Natural killer cell treated with Interleukin-12 subunit alpha and Interleukin-12 subunit beta and Interleukin-15 and Interleukin-18, amount 100 ng/mL, for 72 hours (primary cell): ENCODE data around the gene SH2D7. TPM values are rescaled to one million over a fixed set of nuclear protein-coding genes. Genes with fewer than 3 reads are reported as not detected.
A peak's percentile ranks its signal among the peaks of the same experiment; 100 is the strongest.

Experiments used
- ATAC-seq, 2 donors: fragments of 150-1000 bp; cut with Tn5 transposase in 1 of 2; sonication (Bioruptor Pico), chemical (Tn5 transposase) in 1 of 2; 2 replicates each; pipeline ENCODE4 v1.10.0; 2021
- DNase-seq: peaks from one replicate; pipeline ENCODE4 v3.0.0; 2022; ENCODE audit warnings: low spot score
- H3K27ac Mint-ChIP-seq, 2 donors: 1 replicate in 1 of 2; 2 replicates in 1 of 2; pipeline ENCODE4 v1.8.0; 2022; ENCODE audit warnings: mixed read lengths in 2 of 2, mild to moderate bottlenecking in 1 of 2, moderate library complexity in 1 of 2
- H3K27me3 Mint-ChIP-seq, 2 donors: 1 replicate in 1 of 2; 2 replicates in 1 of 2; pipeline ENCODE4 v1.8.0; 2022; ENCODE audit warnings: mixed read lengths in 2 of 2
- H3K36me3 Mint-ChIP-seq: one replicate; pipeline ENCODE4 v1.8.0; 2022; ENCODE audit warnings: mixed read lengths
- H3K4me1 Mint-ChIP-seq, 2 donors: 1 replicate in 1 of 2; 2 replicates in 1 of 2; pipeline ENCODE4 v1.8.0; 2022; ENCODE audit warnings: low read depth in 2 of 2, mixed read lengths in 2 of 2, mild to moderate bottlenecking in 1 of 2
- H3K4me3 Mint-ChIP-seq: one replicate; pipeline ENCODE4 v1.8.0; 2022; ENCODE audit warnings: mixed read lengths
- H3K9me3 Mint-ChIP-seq: 2 replicates; pipeline ENCODE4 v1.8.0; 2022; ENCODE audit warnings: mixed read lengths
- total RNA-seq, 2 donors: library from RNA; stranded (reverse); gene quantifications; one replicate each; pipeline ENCODE4 v1.2.3, GENCODE V29; 2022

SH2D7 gene
- total RNA-seq, 2 donors from 2014 or later: not detected

GRCh38 chr15:78090422-78091063 lies 1.8 kb upstream of the SH2D7 start:
- ATAC-seq: no peak
- H3K4me3 Mint-ChIP-seq: no peak overlapping the region
- DNase-seq: no peak
- peaks cover 0 to 8% of the 10 kb centered on the region in 2 donors for H3K27me3 Mint-ChIP-seq
- H3K4me1 Mint-ChIP-seq: peaks cover 3 to 6% of the 10 kb centered on the region in 2 donors
- no peaks in the 10 kb centered on the region for H3K9me3 Mint-ChIP-seq
- no peak overlapping the region for H3K27ac Mint-ChIP-seq
- no peaks in the 10 kb centered on the region for H3K36me3 Mint-ChIP-seq

- no peak overlapping the region for H3K27ac Mint-ChIP-seq
- H3K9me3 Mint-ChIP-seq: no peaks in the 10 kb centered on the region
- H3K27me3 Mint-ChIP-seq: peaks cover 0 to 8% of the 10 kb centered on the region in 2 donors
- no peaks in the 10 kb centered on the region for H3K36me3 Mint-ChIP-seq
- DNase-seq (no peak), ATAC-seq (peak; percentile 25 to 32)
- peaks cover 3 to 6% of the 10 kb centered on the region in 2 donors for H3K4me1 Mint-ChIP-seq
- no peak overlapping the region for H3K4me3 Mint-ChIP-seq
Observed at GRCh38 chr15:78093242-78094020, 1.1 kb downstream of the SH2D7 start.

GRCh38 chr15:78097667-78098066 lies 5.3 kb downstream of the SH2D7 start:
- Mint-ChIP-seq H3K4me1 (no peaks in the 10 kb centered on the region), H3K27ac (no peak overlapping the region), H3K4me3 (no peak overlapping the region), H3K9me3 (no peaks in the 10 kb centered on the region), H3K27me3 (peaks cover 0 to 8% of the 10 kb centered on the region in 2 donors), H3K36me3 (no peaks in the 10 kb centered on the region)
- ATAC-seq: no peak
- peak; percentile 42 for DNase-seq

- Mint-ChIP-seq H3K27me3 (peaks cover 0 to 8% of the 10 kb centered on the region in 2 donors), H3K9me3 (no peaks in the 10 kb centered on the region), H3K4me3 (no peak overlapping the region), H3K27ac (no peak overlapping the region), H3K4me1 (peaks cover 1 to 5% of the 10 kb centered on the region in 2 donors), H3K36me3 (no peaks in the 10 kb centered on the region)
- ATAC-seq (no peak), DNase-seq (peak; percentile 10)
Observed at GRCh38 chr15:78098131-78098755, 5.9 kb downstream of the SH2D7 start.

GRCh38 chr15:78100886-78101285 lies 8.5 kb downstream of the SH2D7 start:
- no peak overlapping the region for H3K27ac Mint-ChIP-seq
- peaks cover 0 to 3% of the 10 kb centered on the region in 2 donors for H3K27me3 Mint-ChIP-seq
- H3K4me1 Mint-ChIP-seq: peaks cover 28 to 30% of the 10 kb centered on the region in 2 donors
- ATAC-seq (no peak), DNase-seq (no peak)
- H3K4me3 Mint-ChIP-seq: no peak overlapping the region
- H3K36me3 Mint-ChIP-seq: no peaks in the 10 kb centered on the region
- no peaks in the 10 kb centered on the region for H3K9me3 Mint-ChIP-seq

GRCh38 chr15:78101423-78102105 lies 9.2 kb downstream of the SH2D7 start:
- no peak for ATAC-seq
- peaks cover 0 to 3% of the 10 kb centered on the region in 2 donors for H3K27me3 Mint-ChIP-seq
- no peaks in the 10 kb centered on the region for H3K36me3 Mint-ChIP-seq
- no peak overlapping the region for H3K4me3 Mint-ChIP-seq
- DNase-seq: no peak
- peaks cover 35 to 37% of the 10 kb centered on the region in 2 donors for H3K4me1 Mint-ChIP-seq
- H3K27ac Mint-ChIP-seq: no peak overlapping the region
- no peaks in the 10 kb centered on the region for H3K9me3 Mint-ChIP-seq

- Mint-ChIP-seq H3K27ac (peak overlapping the region in 1 of 2 donors; percentile 93), H3K27me3 (peaks cover 0 to 3% of the 10 kb centered on the region in 2 donors), H3K9me3 (no peaks in the 10 kb centered on the region), H3K4me1 (peaks cover 38 to 39% of the 10 kb centered on the region in 2 donors), H3K36me3 (no peaks in the 10 kb centered on the region), H3K4me3 (no peak overlapping the region)
- no peak for ATAC-seq
- no peak for DNase-seq
Observed at GRCh38 chr15:78102211-78102610, 9.8 kb downstream of the SH2D7 start.

- no peak for DNase-seq
- no peak for ATAC-seq
- peaks cover 38 to 39% of the 10 kb centered on the region in 2 donors for H3K4me1 Mint-ChIP-seq
- H3K4me3 Mint-ChIP-seq: no peak overlapping the region
- peak overlapping the region in 1 of 2 donors; percentile 93 for H3K27ac Mint-ChIP-seq
- no peaks in the 10 kb centered on the region for H3K9me3 Mint-ChIP-seq
- peaks cover 0 to 3% of the 10 kb centered on the region in 2 donors for H3K27me3 Mint-ChIP-seq
- H3K36me3 Mint-ChIP-seq: no peaks in the 10 kb centered on the region
Observed at GRCh38 chr15:78102741-78103140, 10.4 kb downstream of the SH2D7 start.

GRCh38 chr15:78103406-78104118 lies 11.2 kb downstream of the SH2D7 start:
- Mint-ChIP-seq H3K36me3 (no peaks in the 10 kb centered on the region), H3K9me3 (no peaks in the 10 kb centered on the region), H3K4me1 (peaks cover 39% of the 10 kb centered on the region in 2 donors), H3K27me3 (peaks cover 0 to 3% of the 10 kb centered on the region in 2 donors), H3K4me3 (peak overlapping the region; percentile 79), H3K27ac (peak overlapping the region; percentile 89 to 93)
- peak; percentile 83 to 89 for ATAC-seq
- DNase-seq: peak; percentile 83

GRCh38 chr15:78104119-78104479 lies 11.7 kb downstream of the SH2D7 start:
- peak overlapping the region; percentile 89 to 93 for H3K27ac Mint-ChIP-seq
- H3K4me3 Mint-ChIP-seq: peak overlapping the region; percentile 79
- DNase-seq (no peak), ATAC-seq (peak; percentile 21 to 55)
- H3K36me3 Mint-ChIP-seq: no peaks in the 10 kb centered on the region
- H3K27me3 Mint-ChIP-seq: peaks cover 0 to 3% of the 10 kb centered on the region in 2 donors
- peaks cover 42 to 43% of the 10 kb centered on the region in 2 donors for H3K4me1 Mint-ChIP-seq
- H3K9me3 Mint-ChIP-seq: no peaks in the 10 kb centered on the region

GRCh38 chr15:78104566-78105475 lies 12.5 kb downstream of the SH2D7 start:
- DNase-seq (no peak), ATAC-seq (peak in 1 of 2 donors; percentile 26)
- Mint-ChIP-seq H3K36me3 (no peaks in the 10 kb centered on the region), H3K27ac (peak overlapping the region; percentile 89 to 93), H3K4me1 (peaks cover 42 to 43% of the 10 kb centered on the region in 2 donors), H3K4me3 (peak overlapping the region; percentile 82), H3K9me3 (no peaks in the 10 kb centered on the region), H3K27me3 (peaks cover 0 to 2% of the 10 kb centered on the region in 2 donors)

GRCh38 chr15:78105476-78106241 lies 13.3 kb downstream of the SH2D7 start:
- H3K27me3 Mint-ChIP-seq: no peaks in the 10 kb centered on the region
- DNase-seq (no peak), ATAC-seq (peak; percentile 43 to 52)
- H3K4me3 Mint-ChIP-seq: peak overlapping the region; percentile 82
- H3K27ac Mint-ChIP-seq: peak overlapping the region; percentile 6 to 93
- H3K36me3 Mint-ChIP-seq: no peaks in the 10 kb centered on the region
- peaks cover 42 to 43% of the 10 kb centered on the region in 2 donors for H3K4me1 Mint-ChIP-seq
- H3K9me3 Mint-ChIP-seq: no peaks in the 10 kb centered on the region
